Colonic mucosa (tissue), 4 donors: Measurements from ENCODE around the gene SMAD3. TPM values are rescaled to one million over a fixed set of nuclear protein-coding genes. Genes with fewer than 3 reads are reported as not detected.
A peak's percentile ranks its signal among the peaks of the same experiment; 100 is the strongest.
"Not testable (repeated sequence)": the region's sequence is repeated elsewhere in the genome, so short reads cannot be mapped to it uniquely, and the experiment has no call there.

Source experiments
- DNase-seq: peaks from one replicate; pipeline ENCODE4 v3.0.0-alpha.2; 2020
- H3K27ac ChIP-seq: fragments of 200-600 bp; one replicate; pipeline ENCODE4 v1.8.0; 2021
- H3K27me3 ChIP-seq: fragments of 200-600 bp; one replicate; pipeline ENCODE4 v1.8.0; 2021
- H3K36me3 ChIP-seq: fragments of 200-600 bp; one replicate; pipeline ENCODE4 v1.8.0; 2021
- H3K4me1 ChIP-seq: fragments of 200-600 bp; one replicate; pipeline ENCODE4 v1.8.0; 2021; ENCODE audit warnings: mild to moderate bottlenecking
- H3K4me3 ChIP-seq: fragments of 200-600 bp; one replicate; pipeline ENCODE4 v1.8.0; 2021
- H3K9ac ChIP-seq, 2 donors: one replicate each; pipeline ENCODE4 v1.7.0; 2013; ENCODE audit warnings: control low read depth in 2 of 2, low read depth in 2 of 2, low read length in 2 of 2
- H3K9me3 ChIP-seq: fragments of 200-600 bp; one replicate; pipeline ENCODE4 v1.8.0; 2021
- CTCF ChIP-seq: fragments of 200-600 bp; IDR thresholded peaks from one replicate; pipeline ENCODE4 v1.8.0; 2022; ENCODE audit warnings: antibody characterized with exemption, mild to moderate bottlenecking
- intact Hi-C: fragments of 100-400 bp; cut with DNase I; formaldehyde crosslinking; loops from one replicate; pipeline ENCODE4 v1.14.1; 2022
- total RNA-seq, 2 donors: library from RNA; stranded (reverse); fragmentation: NEBNext Ultra II Directional in 1 of 2; extraction: Animal tissue kit (Norgen Biotek cat#: 25700) in 1 of 2; gene quantifications; one replicate each; pipeline ENCODE4 v1.2.1, GENCODE V29; 2021
- donor health status: healthy.
- donor health status: DM: no; HTN: no; CAD: no.
- donor health status: DM: no; HTN: no; CAD: no.

Gene SMAD3
- total RNA-seq, 2 donors from 2014 or later: 38.6 to 62.1 TPM

GRCh38 chr15:67019884-67020520 is 45.4 kb upstream of the SMAD3 start:
- no peak overlapping the region for H3K4me3 ChIP-seq
- TF ChIP-seq CTCF: no peak
- no peaks in the 10 kb centered on the region for H3K27me3 ChIP-seq
- no peak overlapping the region for H3K27ac ChIP-seq
- peaks cover 6% of the 10 kb centered on the region for H3K4me1 ChIP-seq
- DNase-seq: no peak
- no peak overlapping the region for H3K9ac ChIP-seq
- H3K9me3 ChIP-seq: no peaks in the 10 kb centered on the region
- H3K36me3 ChIP-seq: no peaks in the 10 kb centered on the region
- intact Hi-C loops: no loop called here

- DNase-seq, H3K9me3 ChIP-seq, intact Hi-C loops, H3K9ac ChIP-seq, H3K36me3 ChIP-seq, H3K27me3 ChIP-seq, H3K27ac ChIP-seq, H3K4me3 ChIP-seq: not testable (repeated sequence)
- peaks cover 11% of the 10 kb centered on the region for H3K4me1 ChIP-seq
These were observed 44.7 kb upstream of the SMAD3 start for GRCh38 chr15:67020668-67021067.

GRCh38 chr15:67021455-67021854 is 43.9 kb upstream of the SMAD3 start:
- Histone ChIP-seq H3K27ac (no peak overlapping the region), H3K9ac (no peak overlapping the region)
- intact Hi-C loops: no loop called here

GRCh38 chr15:67022587-67023105 is 42.8 kb upstream of the SMAD3 start:
- Histone ChIP-seq H3K27ac (no peak overlapping the region), H3K36me3 (no peaks in the 10 kb centered on the region), H3K27me3 (no peaks in the 10 kb centered on the region), H3K9ac (no peak overlapping the region), H3K4me1 (peaks cover 21% of the 10 kb centered on the region), H3K4me3 (no peak overlapping the region), H3K9me3 (no peaks in the 10 kb centered on the region)
- intact Hi-C loops: no loop called here
- no peak for DNase-seq
- TF ChIP-seq CTCF: no peak

More at GRCh38 chr15:67021455-67021854, 43.9 kb upstream of the SMAD3 start:
- Histone ChIP-seq H3K27me3 (no peaks in the 10 kb centered on the region), H3K4me3 (no peak overlapping the region), H3K9me3 (no peaks in the 10 kb centered on the region), H3K36me3 (no peaks in the 10 kb centered on the region), H3K4me1 (peaks cover 19% of the 10 kb centered on the region)
- no peak for DNase-seq
- TF ChIP-seq CTCF: no peak

- no peak for TF ChIP-seq CTCF
- H3K4me1 ChIP-seq: peaks cover 21% of the 10 kb centered on the region
- peak overlapping the region; percentile 46 for H3K27ac ChIP-seq
- intact Hi-C loops: no loop called here
- no peaks in the 10 kb centered on the region for H3K27me3 ChIP-seq
- no peak overlapping the region for H3K4me3 ChIP-seq
- no peaks in the 10 kb centered on the region for H3K36me3 ChIP-seq
- H3K9ac ChIP-seq: peak overlapping the region in 1 of 2 donors; percentile 21
- no peaks in the 10 kb centered on the region for H3K9me3 ChIP-seq
- no peak for DNase-seq
These were observed 41.7 kb upstream of the SMAD3 start for GRCh38 chr15:67023517-67024313.
